Activated CD4-positive, CD25-positive, alpha-beta regulatory T cell (primary cell): ENCODE results near the gene MRPL9.

Source experiments
- DNase-seq, 4 experiments: peaks; one replicate each; lab custom pipeline; 2025; lab: John Stamatoyannopoulos, UW

The MRPL9 gene

DNA sequence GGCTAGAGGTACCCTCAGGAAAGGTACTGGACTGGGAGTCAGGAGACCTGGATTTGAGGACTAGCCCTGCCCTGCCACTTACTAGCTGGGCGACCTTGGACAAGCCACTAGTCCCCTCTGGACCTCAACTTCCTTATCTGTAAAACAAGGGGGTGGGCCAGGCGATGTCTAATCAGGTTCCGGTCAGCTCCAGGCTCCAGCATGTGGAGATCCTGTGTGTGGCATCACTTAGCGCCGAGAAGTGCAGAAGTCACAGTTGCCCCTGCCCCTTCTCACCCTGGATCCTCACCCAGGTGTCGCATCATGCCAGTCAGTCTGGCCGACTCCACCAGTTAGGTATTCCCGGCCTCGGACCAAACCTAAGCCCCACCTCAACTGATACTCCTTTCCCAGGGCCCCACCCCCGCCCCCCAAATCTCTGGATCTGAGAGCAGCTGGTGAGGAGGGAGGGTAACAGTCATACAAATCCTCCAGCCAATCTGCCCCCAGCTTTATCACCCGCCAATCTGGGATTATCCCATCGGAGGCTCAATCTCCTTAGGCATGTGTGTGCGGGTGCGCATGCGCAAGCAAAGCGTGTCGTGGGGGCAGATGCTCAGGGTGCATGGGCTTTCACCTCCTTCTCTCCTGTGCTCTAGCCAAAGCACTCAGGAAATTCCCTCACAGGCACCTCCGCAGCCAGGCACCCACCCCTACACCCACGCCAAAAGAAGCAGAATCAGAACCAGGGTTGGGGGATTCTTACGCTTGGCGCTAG is 52.1 kb downstream of the MRPL9 start:
- DNase-seq: no peak

DNA sequence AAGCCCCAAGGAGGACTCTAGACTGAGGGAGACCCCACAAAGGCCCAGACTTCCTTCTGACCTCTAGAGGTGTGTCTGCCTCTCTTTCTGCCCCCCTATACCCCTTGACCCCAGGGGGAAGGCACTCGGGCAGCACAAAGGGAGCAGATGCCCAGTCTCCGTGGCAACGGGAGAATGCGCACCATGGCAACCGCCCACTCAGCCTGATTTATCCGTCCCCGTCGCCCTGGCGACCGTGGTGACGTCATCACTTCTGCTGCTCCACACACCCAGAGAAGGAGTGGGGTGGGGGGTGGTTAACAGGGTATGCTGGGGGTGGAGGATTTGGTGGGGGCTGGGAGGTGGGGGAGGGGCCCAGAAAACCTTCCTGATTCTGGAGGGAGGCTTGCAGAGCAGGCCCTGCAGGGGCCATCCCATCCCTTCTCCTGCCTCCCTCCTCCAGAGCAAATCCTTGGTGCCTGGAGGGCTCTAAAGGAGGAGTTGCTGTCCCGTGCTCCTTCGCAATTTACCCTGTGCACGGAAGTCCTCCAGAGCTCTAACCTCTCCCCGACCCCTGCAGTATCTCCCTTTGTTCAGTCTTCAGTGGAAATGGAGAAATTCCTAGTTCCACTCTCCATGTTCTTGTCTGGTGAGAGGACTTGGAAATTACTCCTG is 53.0 kb downstream of the MRPL9 start:
- DNase-seq: no peak
